Fibroblast of lung (primary cell): ENCODE measurements around the gene ELK1.

Experiments
- EZH2 ChIP-seq: IDR thresholded peaks from 2 replicates; pipeline ENCODE4 v1.5.1; 2012; ENCODE audit warnings: low read length, control low read depth, mild to moderate bottlenecking; ENCODE audit errors: missing control alignments
- TF ChIP-seq, protein P1 (sequence below), 2 donors: IDR thresholded peaks in 1 of 2; conservative IDR thresholded peaks in 1 of 2; 1 replicate in 1 of 2; 2 replicates in 1 of 2; pipeline ENCODE4 v1.5.1; 2011 to 2012; ENCODE audit warnings: low read length in 2 of 2, control low read depth in 1 of 2, inconsistent platforms in 1 of 2, low read depth in 1 of 2, mild to moderate bottlenecking in 1 of 2

DNA sequence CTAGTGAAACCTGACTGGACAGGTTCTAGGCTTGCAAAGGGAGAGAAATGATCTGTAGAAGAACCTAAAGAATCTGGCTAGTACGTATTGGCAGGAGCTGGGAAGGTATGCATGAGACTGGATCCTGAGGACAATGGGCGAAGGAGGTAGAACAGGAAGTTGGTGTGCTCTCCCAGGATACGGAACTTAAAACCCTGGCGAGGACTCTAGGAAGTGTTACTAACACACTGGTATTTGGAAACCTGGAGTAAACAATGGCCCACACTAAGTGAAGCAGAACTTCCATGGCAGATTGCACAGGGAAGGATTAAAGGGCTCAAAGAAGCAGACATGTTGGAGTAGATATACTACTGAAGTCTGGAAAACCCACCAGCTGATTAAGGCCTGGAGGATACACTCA is 39.9 kb downstream of the ELK1 start:
- TF ChIP-seq, protein P1, sequence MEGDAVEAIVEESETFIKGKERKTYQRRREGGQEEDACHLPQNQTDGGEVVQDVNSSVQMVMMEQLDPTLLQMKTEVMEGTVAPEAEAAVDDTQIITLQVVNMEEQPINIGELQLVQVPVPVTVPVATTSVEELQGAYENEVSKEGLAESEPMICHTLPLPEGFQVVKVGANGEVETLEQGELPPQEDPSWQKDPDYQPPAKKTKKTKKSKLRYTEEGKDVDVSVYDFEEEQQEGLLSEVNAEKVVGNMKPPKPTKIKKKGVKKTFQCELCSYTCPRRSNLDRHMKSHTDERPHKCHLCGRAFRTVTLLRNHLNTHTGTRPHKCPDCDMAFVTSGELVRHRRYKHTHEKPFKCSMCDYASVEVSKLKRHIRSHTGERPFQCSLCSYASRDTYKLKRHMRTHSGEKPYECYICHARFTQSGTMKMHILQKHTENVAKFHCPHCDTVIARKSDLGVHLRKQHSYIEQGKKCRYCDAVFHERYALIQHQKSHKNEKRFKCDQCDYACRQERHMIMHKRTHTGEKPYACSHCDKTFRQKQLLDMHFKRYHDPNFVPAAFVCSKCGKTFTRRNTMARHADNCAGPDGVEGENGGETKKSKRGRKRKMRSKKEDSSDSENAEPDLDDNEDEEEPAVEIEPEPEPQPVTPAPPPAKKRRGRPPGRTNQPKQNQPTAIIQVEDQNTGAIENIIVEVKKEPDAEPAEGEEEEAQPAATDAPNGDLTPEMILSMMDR (conservative IDR thresholded peaks at IDR 0.05 in 1 of 2, IDR thresholded peaks at IDR 0.05 in 1 of 2; ENCODE audit: low read depth in 1 of 2, low read length in 2 of 2) = no peak
- TF ChIP-seq EZH2 = no peak
